HG03159 (cell line): ENCODE results near the gene FNDC7.
"Not testable (repeated sequence)": the region's sequence is repeated elsewhere in the genome, so short reads cannot be mapped to it uniquely, and the experiment has no call there.

Experiments used
- ATAC-seq: cut with Tn5 transposase; IDR thresholded peaks from one replicate; pipeline ENCODE4 v1.9.1; 2021; ENCODE audit warnings: mild to moderate bottlenecking, moderate library complexity; ENCODE audit not compliant: unreplicated experiment

Gene FNDC7, protein sequence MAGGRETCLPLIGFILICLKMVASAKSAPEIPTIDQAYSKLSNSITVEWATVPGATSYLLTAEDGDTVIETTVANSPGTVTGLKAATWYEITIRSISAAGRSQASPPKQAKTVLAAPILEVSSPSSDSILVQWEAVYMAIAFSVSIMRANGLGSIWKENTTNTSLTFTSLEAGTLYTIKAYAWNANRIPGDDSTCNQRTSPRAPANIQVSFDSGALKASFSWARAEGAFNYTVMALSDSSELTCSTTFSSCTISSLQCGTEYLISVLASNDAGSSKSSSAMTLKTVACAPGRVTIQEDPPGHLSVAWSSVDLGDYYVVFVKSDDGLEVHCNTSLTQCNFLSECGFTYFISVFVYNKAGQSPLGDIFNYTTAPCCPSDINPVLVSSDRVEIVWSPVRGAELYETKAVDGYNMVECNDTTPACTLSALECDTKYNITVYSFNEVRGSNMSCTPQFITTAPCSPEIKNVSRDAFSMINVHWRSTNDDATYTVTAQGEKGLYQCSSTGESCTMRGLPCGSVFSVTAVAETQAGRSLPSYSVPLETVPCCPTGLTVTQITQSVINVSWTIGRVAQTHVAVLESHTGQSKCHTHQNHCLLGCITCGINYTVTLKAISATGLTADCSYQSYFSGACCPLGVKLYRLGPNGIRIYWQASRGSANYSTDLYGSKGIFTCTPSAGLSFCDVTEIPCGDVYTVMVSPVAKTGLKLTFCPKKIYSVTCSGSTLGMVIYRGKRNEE

DNA sequence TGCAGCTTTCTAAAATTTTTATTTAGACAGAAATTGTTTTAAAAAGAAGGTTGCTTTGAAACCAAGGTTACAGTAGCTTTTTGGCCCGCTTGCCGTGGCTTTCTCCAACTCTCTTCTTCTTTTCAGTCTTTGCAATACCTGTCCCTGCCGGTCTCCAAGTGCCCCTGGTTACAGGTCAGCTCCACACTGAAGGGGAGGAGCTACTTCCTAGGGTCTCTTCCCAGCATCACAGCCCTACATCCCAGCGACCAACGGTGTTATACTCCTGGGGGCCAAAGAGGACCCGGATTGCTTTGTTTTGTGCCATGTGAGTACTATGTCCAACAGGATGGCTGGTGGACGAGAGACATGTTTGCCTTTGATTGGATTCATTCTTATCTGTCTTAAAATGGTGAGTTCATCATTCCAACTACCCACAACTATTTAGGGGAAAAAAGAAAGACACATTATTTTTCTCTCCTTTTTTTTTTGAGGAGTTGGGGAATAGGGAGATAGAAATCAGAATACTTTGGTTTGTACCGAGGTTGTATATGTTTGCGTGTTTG lies at the start of gene FNDC7:
FNDC7 (plus strand) TSS at position 303 of the 545 bp plus-strand sequence; CDS start at position 329, 26 bp downstream.
- no peak for ATAC-seq

DNA sequence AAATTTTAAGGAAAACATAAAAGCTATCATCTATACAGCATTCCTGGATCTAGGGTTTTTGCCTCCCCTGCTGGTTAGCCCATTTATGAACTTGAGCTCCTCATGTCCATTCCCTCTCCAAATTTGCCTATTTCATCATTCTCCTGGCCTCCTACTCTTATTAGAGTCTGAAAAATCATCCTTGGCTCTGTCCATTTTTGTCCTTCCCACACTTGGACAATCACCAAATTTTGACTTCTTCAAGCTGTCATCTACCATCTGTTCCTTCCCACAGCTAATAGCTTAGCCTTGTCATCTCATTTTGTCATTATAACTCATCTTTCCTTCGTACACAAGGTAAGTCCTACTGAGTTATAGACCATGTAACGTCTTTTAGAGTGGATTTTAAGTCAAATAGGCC lies 49.6 kb upstream of the FNDC7 start:
- no peak for ATAC-seq

DNA sequence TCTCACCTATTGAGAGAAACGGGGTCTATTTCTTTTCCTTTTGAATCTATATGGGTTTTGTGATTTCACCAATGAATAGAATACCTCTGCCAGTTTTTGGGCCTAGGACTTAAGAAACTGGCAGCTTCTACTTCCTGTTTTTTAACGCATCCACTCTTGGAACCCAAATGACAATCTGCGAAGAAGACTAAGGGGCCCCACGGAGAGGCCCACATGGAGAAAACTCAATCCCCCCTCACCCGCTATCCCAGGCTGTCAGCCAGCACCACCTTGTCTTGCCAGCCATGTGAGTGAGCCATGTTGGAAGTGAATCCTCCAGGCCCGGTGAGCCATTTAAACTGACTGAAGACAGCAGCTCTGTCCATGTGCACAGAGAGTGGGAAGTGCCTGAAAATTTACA lies 48.2 kb upstream of the FNDC7 start:
- no peak for ATAC-seq

DNA sequence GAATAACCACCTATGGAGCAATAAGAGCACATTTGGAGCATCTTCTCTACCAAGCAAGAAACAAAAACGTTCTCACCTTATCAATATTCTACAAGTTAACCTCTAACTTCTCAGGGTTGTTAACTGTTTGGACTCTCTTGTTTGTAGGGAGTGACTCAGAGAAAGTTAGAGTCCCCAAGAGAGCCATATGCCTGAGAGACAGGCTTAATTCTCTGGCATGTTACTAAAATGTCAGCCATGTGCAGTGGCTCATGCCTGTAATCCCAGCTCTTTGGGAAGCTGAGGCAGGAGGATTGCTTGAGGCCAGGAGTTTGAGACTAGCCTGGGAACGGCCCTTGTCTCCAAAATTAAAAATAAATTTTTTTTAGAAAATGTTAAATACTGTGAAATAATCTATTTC lies 47.6 kb upstream of the FNDC7 start:
- ATAC-seq = no peak

DNA sequence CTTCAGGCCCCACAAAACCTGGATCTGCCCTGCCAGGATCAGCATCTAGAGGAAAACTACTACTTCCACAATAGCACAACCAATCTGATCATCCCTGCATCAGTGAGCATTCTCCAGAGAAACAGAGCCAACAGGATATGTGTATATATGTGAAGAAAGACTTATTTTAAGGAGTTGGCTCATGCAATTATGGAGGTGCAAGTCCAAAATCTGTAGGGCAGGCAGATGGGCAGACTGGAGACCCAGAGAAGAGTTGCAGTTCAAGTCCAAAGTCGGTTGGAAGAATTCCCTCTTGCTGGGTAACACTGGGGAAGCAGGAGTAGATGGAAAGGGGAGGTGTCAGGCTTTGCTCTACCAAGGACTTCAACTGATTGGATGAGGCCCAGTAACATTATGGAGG lies 46.9 kb upstream of the FNDC7 start:
- ATAC-seq = no peak

DNA sequence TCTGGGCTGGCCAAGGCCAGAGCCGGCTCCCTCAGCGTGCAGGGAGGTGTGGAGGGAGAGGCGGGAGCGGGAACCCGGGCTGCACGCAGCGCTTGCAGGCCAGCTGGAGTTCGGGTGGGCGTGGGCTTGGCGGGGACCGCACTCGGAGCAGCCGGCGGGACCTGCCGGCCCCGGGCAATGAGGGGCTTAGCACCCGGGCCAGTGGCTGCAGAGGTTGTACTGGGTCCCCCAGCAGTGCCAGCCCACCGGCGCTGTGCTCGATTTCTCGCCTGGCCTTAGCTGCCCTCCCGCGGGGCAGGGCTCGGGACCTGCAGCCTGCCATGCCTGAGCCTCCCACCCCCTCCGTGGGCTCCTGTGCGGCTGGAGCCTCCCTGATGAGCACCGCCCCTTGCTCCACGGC lies 45.3 kb upstream of the FNDC7 start:
- ATAC-seq = not testable (repeated sequence)

DNA sequence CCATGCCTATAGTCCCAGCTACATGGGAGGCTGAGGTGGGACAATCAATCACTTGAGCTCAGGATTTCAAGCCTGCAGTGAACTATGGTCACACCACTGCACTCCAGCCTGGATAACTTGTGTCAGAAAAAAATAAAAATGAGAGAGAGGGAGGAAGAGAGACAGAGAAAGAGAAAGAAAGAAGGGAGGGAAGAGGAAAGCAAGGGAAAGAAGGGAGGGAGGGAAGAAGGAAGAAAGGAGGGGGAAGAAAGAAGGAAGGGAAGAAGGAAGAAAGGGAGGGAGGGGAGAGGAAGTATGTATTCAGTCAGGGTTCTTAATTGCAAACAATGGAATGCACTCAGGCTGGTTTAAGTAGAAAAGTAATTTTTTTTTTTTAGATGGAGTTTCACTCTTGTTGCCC lies 43.9 kb upstream of the FNDC7 start:
- no peak for ATAC-seq

DNA sequence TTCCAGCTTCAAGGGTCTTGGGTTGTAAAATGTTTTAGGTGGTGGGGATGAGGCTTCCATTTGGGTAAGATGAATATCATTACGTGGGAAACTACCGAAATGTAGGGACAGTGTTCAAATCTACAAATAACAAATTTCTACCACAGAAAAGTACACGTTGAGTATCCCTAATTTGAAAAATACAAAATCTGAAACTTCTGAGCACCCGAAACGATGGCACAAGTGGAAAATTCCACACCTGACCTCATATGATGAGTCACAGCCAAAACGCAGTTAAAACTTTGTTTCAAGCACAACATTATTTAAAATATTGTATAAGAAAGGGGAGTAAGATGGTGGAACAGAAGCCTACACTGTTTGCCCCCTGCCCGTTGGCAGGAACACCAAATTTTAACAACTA lies 43.0 kb upstream of the FNDC7 start:
- ATAC-seq = no peak

DNA sequence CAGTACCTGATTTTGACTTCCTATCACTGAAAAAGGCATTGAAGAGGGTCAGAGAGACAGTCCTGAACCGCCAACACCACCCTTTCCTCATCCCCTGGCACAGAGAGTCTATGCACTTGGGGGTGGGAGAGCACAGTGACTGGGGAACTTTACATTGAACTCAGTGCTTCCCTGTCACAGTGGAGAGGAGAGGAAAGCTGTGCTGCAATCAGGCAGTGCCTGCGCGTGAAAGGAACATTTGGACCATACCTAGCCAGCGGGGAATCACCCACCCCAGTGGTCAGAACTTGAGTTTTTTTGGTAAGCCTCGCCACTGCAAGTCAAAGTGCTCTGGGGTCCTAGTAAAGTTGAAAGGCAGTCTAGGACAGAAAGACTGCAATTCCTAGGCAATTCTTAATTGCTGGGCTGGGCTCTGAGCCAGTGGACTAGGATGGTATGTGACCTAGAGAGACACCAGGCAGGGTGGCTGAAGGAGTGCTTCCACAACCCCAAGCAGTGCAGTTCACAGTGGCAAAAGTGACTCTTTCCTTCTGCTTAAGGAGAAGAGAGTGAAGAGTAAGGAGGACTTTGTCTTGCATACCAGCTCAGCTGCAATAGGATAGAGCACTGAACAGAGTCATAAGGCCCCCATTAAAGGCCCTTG lies 42.5 kb upstream of the FNDC7 start:
- ATAC-seq = no peak

DNA sequence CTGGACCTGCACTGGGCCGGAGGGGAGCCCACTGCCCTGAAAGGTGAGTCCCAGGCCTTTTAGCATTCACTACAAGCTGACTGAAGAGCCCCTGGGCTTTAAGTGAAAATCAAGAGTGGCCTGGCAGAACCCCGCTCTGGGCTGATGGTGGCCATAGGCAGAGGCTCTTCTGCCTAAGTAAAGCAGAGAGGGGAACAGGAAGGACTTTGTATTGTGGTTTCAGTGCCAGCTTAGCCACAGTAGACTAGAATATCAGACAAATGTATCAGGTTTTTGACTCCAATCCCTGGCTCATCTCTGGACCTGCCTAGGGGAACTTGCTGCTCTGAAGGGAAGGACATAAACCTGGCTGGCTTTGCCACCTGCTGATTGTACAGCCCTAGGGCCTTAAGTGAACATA lies 41.6 kb upstream of the FNDC7 start:
- no peak for ATAC-seq

DNA sequence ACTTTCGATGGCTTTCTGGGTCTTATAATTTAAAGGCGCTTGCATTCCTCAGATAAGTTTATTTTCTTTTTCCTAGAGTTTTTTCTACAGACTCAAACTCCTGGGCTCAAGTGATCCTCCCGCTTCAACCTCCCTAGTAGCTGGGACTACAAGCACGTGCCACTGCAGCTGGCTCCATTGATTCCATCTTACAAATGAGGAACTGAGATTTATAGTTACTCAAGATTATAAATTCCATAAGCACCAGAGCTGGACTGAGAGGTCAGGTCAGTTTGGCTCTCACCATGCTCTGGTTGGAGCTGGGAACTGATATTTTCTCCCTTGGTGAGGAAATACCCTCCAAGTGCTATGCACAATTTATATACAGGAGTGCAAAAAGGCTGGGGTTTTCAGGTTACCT lies 34.0 kb upstream of the FNDC7 start:
- no peak for ATAC-seq

DNA sequence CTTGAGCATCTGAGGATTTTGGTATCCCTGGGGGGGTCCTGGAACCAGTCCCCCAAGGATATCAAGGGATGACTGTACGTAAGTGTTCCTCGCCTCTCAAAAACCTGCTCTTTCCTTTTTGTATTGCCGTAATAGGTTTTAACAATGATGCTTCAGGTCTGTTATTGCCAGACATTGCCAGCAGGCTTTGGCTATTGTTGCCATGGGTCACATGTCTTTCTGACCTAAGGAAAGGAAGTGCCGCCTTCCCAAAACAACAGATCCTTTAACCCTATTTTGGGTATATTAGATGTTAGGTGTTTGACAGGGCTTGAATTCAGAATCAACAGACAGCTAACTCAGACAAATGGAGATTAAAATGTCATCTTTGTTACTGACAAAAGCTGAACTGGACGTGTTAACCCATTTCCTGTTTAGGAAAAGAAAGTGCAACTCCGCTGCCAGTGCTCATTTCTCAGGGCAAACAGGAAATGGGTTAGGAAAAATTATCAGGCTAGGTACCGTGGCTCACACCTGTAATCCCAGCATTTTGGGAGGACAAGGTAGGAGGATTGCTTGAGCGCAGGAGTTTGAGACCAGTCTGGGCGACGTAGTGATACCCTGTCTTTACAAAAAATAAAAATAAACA lies 33.0 kb upstream of the FNDC7 start:
- ATAC-seq = no peak

DNA sequence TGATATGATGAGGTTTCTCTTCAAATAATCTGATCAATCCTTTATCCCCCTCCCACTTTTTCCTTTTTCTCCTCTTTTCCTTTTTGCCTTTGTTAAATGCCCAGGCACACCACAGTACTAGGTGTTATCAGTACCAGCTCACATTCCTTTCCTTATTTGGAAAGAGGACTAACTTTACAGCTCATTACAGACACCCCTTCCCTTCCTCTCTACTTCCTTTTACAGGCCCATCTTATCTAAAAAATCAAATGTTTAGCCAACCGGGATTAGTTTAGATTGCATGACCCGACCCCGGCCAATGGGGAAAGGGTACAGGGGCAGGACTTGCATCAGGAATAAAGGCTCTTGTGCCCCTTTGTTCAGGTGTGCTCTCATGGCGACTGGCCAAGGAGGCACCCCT lies 31.0 kb upstream of the FNDC7 start:
- ATAC-seq = not testable (repeated sequence)

DNA sequence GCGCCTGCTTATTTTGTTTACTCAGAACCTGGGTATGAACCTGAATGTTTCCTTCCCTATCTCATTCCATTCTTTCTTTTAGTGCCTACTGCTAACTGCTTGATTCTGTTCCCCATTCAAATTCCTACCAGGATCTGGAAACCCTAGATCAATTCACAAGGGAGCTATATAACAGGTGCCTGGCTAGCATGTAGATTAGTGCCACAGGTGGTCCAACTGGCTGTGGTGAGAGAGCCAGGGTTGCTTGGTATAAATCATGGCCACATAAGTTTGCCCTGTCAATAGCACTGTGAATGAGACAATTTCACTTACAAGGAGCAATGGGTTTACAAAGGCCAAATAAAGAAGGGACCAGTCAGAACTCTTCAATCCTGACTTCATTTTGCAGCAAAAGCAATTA lies 27.2 kb upstream of the FNDC7 start:
- no peak for ATAC-seq

DNA sequence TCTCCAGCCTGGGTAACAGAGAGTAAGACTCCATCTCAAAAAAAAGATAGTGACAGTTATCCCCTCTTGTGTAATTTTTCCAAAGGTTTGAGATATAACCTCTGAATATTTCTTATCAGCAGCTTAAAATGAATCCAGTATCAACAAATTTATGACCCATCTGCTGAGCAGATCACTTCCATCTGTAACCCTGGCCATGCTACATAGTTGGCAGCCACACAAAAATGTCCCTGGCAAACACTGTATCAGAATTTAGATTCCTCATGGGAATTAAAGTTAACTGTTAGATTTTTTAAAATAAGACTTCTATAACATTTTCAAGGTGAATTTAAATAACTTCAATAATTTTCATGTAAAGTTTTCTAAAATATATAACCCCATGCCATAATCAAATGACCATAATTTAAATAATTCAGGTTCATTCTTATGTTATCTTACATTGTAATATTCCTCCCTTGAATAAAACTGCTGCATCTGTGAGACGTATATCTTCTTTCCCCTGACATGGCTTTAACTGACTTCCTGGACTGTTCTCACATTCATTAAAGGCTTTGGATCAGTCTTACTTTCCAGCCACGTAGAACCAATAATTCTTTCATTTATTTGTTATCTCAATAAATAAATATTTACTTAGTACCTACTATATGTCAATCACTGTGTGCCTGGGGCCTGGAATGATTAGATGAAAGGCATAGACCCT lies 25.9 kb upstream of the FNDC7 start:
- no peak for ATAC-seq

DNA sequence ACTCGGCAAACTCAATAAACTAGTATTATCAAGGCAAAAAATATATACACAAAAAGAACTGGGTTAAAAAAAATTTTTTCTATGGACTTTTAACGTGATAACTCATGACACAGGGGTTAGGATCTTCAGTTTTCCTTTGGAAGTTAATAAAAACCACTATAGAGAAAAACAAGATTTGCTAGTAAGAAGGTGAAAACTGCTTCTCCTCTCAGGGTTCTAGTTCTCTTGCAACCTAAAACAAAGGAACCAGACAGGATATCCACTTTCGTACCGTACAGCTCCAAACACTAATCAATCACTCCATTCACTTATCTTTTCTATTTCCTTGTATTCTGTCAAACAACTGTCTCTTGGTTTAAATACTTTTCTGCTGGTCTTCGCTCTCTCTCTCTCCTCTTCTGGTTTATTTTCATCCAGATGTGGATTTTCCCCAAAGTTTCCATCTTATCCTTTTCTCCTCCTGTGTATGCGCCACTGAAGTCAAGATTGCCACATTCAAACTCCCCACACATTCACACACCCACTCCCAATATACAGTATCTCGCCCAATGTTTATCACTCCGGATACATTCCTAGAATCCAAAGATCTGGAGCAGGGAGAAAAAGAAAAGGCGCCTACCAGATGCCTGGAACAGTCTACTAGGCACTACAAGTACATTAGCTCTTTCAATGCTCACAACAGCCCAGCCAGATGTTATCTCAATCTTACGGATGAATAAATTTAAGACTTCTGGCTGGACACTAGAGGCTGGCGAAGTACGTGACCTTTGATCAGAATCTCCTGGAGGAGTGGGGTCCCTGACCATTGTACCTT lies 21.4 kb upstream of the FNDC7 start:
- ATAC-seq = peak; percentile 7

DNA sequence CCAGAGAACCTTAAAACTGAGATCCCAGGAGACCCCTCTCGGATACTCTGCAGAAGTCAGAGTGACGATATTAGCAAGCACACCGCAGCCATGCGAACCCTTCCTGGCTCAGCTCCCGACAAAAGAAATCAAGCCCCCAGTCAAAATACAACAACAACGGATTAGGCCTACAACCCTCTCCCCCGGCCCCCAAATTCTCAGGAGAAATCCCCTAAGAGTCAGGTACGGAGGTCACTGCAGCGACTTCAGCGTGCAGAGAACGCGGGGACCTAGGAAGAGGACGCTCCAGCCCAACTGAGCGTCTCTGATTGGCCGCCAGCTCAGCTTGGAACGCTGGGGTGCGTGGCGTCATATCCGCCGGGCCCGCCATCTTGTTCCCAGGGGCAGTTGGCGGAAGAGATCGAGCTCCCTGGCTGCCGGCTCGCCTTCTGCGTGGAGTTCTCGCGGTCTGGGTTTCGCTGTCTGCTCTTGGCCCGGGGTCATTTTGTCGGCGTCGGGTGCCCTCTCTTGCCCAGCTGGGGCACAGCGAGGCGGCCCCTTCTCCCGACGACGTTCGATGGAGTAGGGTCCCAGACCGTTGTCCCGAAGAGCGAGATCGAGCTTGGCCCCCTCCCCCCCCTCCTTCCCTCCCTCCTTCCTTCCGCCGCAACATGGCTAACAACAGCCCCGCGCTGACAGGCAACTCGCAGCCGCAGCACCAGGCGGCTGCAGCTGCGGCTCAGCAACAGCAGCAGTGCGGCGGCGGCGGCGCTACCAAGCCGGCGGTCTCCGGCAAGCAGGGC lies 20.6 kb upstream of the FNDC7 start, which contains the start of gene PRPF38B:
PRPF38B (plus strand) TSS at position 369 of the 782 bp plus-strand sequence; CDS start at position 651, 282 bp downstream.
- peak; percentile 88 for ATAC-seq

DNA sequence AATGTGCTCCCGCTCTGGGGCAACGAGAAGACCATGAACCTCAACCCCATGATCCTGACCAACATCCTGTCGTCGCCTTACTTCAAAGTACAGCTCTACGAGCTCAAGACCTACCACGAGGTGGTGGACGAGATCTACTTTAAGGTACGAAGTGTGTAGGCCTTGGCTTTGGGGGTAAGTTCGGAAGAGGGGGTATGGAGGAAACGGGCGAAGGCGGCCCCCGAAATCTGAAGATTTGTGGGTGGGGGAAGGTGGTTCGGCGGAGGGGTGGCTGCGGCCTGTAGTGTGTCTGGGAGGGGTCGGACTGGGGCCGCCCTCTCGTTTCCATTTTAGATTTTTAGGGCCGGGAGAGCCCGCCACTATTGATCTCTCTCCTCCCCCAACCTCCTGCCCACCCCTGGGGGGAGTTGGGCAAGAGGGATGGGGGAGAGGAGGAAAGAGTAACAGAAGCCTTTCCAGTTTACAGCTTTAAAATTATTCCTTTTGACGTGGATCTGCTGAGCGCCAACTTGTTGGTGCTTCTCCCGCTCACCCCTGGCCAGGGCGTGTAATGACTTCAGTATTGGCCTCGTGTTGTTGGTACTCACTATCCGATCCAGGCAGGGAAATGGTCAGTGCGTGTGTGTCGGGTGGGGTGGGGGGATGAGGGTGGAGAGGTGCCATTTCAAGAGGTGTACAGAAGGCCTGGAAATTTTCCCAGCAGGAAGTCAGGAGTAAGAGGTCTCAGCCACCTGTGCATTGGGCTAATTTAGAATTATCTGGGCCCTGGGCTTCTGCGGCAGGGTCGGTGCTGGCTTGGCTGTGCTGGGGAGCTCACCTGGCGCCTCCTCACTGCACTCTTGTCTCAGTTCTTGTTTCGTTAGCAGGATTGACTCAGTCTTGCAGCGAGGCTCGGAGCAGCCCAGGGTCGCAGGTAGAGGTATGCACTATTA lies 19.7 kb upstream of the FNDC7 start:
- peak; percentile 56 for ATAC-seq
